T-cell (primary cell): ENCODE measurements around the gene GOLGA8T. TPM values are rescaled to one million over a fixed set of nuclear protein-coding genes. Genes with fewer than 3 reads are reported as not detected.
"Not testable (repeated sequence)": the region's sequence is repeated elsewhere in the genome, so short reads cannot be mapped to it uniquely, and the experiment has no call there.

Source experiments
- ATAC-seq, 4 experiments: fragments of 200-7000 bp in 3 of 4; fragments of 150-1000 bp in 1 of 4; cut with Tn5 transposase; replicated peaks in 1 of 4; 1 replicate in 3 of 4; 2 replicates in 1 of 4; pipeline ENCODE4 v1.10.0; 2021; ENCODE audit warnings: moderate library complexity in 3 of 4, mild to moderate bottlenecking in 2 of 4, moderate number of reproducible peaks in 1 of 4
- CTCF ChIA-PET, 2 donors: fragments of 300-600 bp; sonication (Branson Sonifier 250); formaldehyde crosslinking; loops; one replicate each; lab custom pipeline; 2022; ENCODE audit warnings: antibody characterized with exemption in 2 of 2; lab: Charles Lee
- POLR2A ChIA-PET, 2 donors: fragments of 300-600 bp; sonication (Branson Sonifier 250); formaldehyde crosslinking; loops; one replicate each; lab custom pipeline; 2022; ENCODE audit warnings: antibody characterized with exemption in 2 of 2; lab: Charles Lee
- DNase-seq, 35 experiments: peaks; one replicate each; pipeline versions ENCODE4 v3.0.0 to v3.0.0-alpha.2; 2013 to 2023
- H3K27ac ChIP-seq: one replicate; pipeline ENCODE4 v1.5.1; 2013; ENCODE audit warnings: low read length
- H3K27me3 ChIP-seq, 2 experiments: replicated peaks in 1 of 2; 1 replicate in 1 of 2; 2 replicates in 1 of 2; pipeline versions ENCODE4 v1.6.1 to v1.7.0; 2013; ENCODE audit warnings: low read length in 1 of 2, mixed read lengths in 1 of 2; ENCODE audit not compliant: control insufficient read depth in 2 of 2, insufficient read depth in 2 of 2; ENCODE audit errors: extremely low read depth in 1 of 2
- H3K36me3 ChIP-seq, 2 donors: 1 replicate in 1 of 2; 2 replicates in 1 of 2; pipeline versions ENCODE4 v1.6.1 to v1.7.0; 2013; ENCODE audit warnings: low read length in 1 of 2; ENCODE audit not compliant: control insufficient read depth in 2 of 2, insufficient read depth in 1 of 2; ENCODE audit errors: extremely low read depth in 1 of 2
- H3K4me1 ChIP-seq, 2 experiments: 1 replicate in 1 of 2; 2 replicates in 1 of 2; pipeline versions ENCODE4 v1.6.1 to v1.7.0; 2013; ENCODE audit warnings: low read length in 2 of 2, mixed read lengths in 1 of 2; ENCODE audit not compliant: insufficient read depth in 2 of 2, control insufficient read depth in 1 of 2; ENCODE audit errors: extremely low read depth in 1 of 2
- H3K4me3 ChIP-seq, 2 donors: 1 replicate in 1 of 2; 2 replicates in 1 of 2; pipeline versions ENCODE4 v1.5.1 to v1.7.0; 2013; ENCODE audit warnings: mild to moderate bottlenecking in 2 of 2, low read length in 1 of 2, moderate library complexity in 1 of 2; ENCODE audit not compliant: control insufficient read depth in 1 of 2; ENCODE audit errors: extremely low read depth in 1 of 2
- H3K9me3 ChIP-seq: 2 replicates; pipeline ENCODE4 v1.7.0; 2013
- H3K27ac Mint-ChIP-seq, 2 donors: one replicate each; pipeline ENCODE4 v1.8.0; 2020 to 2021; ENCODE audit warnings: mild to moderate bottlenecking in 2 of 2, mixed read lengths in 2 of 2
- H3K27me3 Mint-ChIP-seq, 2 donors: one replicate each; pipeline ENCODE4 v1.8.0; 2021 to 2022; ENCODE audit warnings: mixed read lengths in 2 of 2
- H3K36me3 Mint-ChIP-seq: one replicate; pipeline ENCODE4 v1.8.0; 2021; ENCODE audit warnings: mixed read lengths
- H3K4me1 Mint-ChIP-seq, 3 donors: one replicate each; pipeline ENCODE4 v1.8.0; 2020 to 2022; ENCODE audit warnings: mixed read lengths in 3 of 3, mild to moderate bottlenecking in 1 of 3
- H3K4me3 Mint-ChIP-seq, 3 donors: one replicate each; pipeline ENCODE4 v1.8.0; 2020 to 2022; ENCODE audit warnings: mild to moderate bottlenecking in 3 of 3, mixed read lengths in 3 of 3, moderate library complexity in 3 of 3
- H3K9me3 Mint-ChIP-seq, 3 donors: one replicate each; pipeline ENCODE4 v1.8.0; 2020 to 2022; ENCODE audit warnings: mixed read lengths in 3 of 3
- WGBS: methylation state at CpG from one replicate; pipeline ENCODE4 v1.1.5; 2013; ENCODE audit warnings: missing lambda C conversion rate; ENCODE audit not compliant: insufficient coverage; 5-methylcytosine and 5-hydroxymethylcytosine counted together
- total RNA-seq, 35 experiments: library from RNA in 6 of 35; stranded (reverse) in 6 of 35; fragments of 120-200 nt in 1 of 35; gene quantifications; one replicate each; pipeline versions ENCODE4 v1.2.1 to v1.2.4 and lab custom pipeline; 2013 to 2026

The GOLGA8T gene
- total RNA-seq, 5 donors from 2014 or later (not counting 1 experiment from before 2014, with no cell fraction given): 0.26 to 0.82 (median 0.60) TPM

DNA sequence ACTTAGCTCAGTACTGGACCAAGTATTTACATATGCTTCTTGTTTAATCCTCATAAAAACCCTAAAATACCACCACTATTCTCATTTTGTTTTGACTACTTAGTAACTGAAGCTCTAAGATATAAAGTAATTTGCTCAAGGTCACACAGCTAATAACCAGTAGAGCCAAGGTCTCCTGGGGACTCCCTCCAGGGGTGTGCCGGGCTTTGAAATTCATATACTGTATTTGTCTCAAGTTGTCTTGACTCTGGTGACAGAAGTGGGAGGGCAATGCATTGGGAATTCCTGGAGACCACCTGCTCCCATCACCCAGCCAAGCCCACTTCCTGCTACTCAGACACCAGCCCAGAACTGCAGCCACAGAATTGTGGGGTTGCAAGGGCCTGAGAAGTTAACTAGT lies 54.9 kb downstream of the GOLGA8T start:
- POLR2A ChIA-PET, H3K36me3 Mint-ChIP-seq, H3K27me3 ChIP-seq, H3K4me3 ChIP-seq, H3K9me3 ChIP-seq, H3K9me3 Mint-ChIP-seq, H3K4me3 Mint-ChIP-seq, ATAC-seq, H3K4me1 ChIP-seq, DNase-seq, H3K27me3 Mint-ChIP-seq, H3K36me3 ChIP-seq, CTCF ChIA-PET, H3K27ac Mint-ChIP-seq, H3K27ac ChIP-seq, H3K4me1 Mint-ChIP-seq: not testable (repeated sequence)
- no CpG with 5 or more reads among the region's 1 CpG for WGBS

- CTCF ChIA-PET, H3K4me3 ChIP-seq, H3K4me1 Mint-ChIP-seq, H3K36me3 Mint-ChIP-seq, H3K4me1 ChIP-seq, H3K4me3 Mint-ChIP-seq, ATAC-seq, H3K27me3 ChIP-seq, H3K36me3 ChIP-seq, H3K27ac ChIP-seq, DNase-seq, H3K9me3 Mint-ChIP-seq, H3K9me3 ChIP-seq, H3K27ac Mint-ChIP-seq, POLR2A ChIA-PET, H3K27me3 Mint-ChIP-seq: not testable (repeated sequence)
- no CpG with 5 or more reads among the region's 23 CpGs for WGBS
Observed at GRCh38 chr15:30191143-30191542, 56.3 kb downstream of the GOLGA8T start.

- CTCF ChIA-PET, H3K27ac ChIP-seq, H3K27ac Mint-ChIP-seq, H3K27me3 ChIP-seq, DNase-seq, H3K36me3 ChIP-seq, H3K27me3 Mint-ChIP-seq, H3K4me1 Mint-ChIP-seq, H3K36me3 Mint-ChIP-seq, H3K9me3 Mint-ChIP-seq, H3K4me1 ChIP-seq, H3K9me3 ChIP-seq, POLR2A ChIA-PET: not testable (repeated sequence)
- WGBS: no CpG with 5 or more reads among the region's 37 CpGs
- H3K4me3 Mint-ChIP-seq: peak overlapping the region; percentile 60 to 68 (median 64)
- peak overlapping the region in 1 of 2 donors; percentile 21 for H3K4me3 ChIP-seq
- peak in 3 of 4 experiments; percentile 11 to 24 (median 16) for ATAC-seq
Observed at GRCh38 chr15:30191639-30192038, 56.8 kb downstream of the GOLGA8T start.

DNA sequence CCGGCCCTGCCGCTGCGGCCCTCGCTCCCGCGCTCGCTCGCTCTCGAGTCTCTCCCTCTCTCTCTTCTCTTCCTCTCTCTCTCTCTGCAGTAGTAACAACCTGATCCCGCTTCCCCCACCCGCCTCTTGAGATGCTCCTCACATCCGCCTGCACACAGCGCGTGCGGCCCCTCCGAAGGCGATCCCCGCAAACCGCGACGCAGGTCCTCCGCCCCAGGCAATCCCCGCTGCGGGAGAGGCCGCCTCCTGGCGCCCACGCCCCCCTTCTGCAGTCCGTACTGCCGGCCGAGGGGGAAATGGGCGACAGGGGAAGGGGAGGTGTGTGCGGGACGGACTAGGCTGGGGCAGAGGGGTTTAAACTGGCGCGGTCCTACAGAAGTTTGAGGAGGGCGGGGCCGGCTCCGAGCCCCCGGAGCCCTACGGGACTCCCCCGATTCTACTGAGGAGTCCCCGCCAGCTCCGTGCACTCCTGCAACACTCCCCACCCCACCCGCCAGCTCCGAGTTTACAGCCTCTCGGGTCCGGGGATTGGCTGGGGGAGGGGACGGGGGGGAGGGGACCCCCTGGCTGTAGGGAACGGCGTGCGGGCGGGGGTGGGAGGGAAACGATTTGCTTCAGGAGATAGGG lies 57.4 kb downstream of the GOLGA8T start:
- H3K4me1 ChIP-seq, H3K36me3 Mint-ChIP-seq, H3K27me3 ChIP-seq, H3K9me3 Mint-ChIP-seq, CTCF ChIA-PET, H3K27me3 Mint-ChIP-seq, H3K4me3 ChIP-seq, H3K9me3 ChIP-seq, H3K4me1 Mint-ChIP-seq, H3K27ac ChIP-seq, H3K36me3 ChIP-seq, H3K27ac Mint-ChIP-seq, POLR2A ChIA-PET: not testable (repeated sequence)
- ATAC-seq (peak; percentile 65 to 77 (median 70)), DNase-seq (peak in 1 of 35 experiments; percentile 7)
- no CpG with 5 or more reads among the region's 53 CpGs for WGBS
- peak overlapping the region in 2 of 3 donors; percentile 50 to 64 for H3K4me3 Mint-ChIP-seq

- WGBS: no CpG with 5 or more reads among the region's 9 CpGs
- H3K9me3 Mint-ChIP-seq, POLR2A ChIA-PET, H3K4me3 Mint-ChIP-seq, H3K27me3 Mint-ChIP-seq, CTCF ChIA-PET, H3K4me3 ChIP-seq, ATAC-seq, H3K36me3 ChIP-seq, H3K27me3 ChIP-seq, DNase-seq, H3K36me3 Mint-ChIP-seq, H3K4me1 Mint-ChIP-seq, H3K4me1 ChIP-seq, H3K27ac ChIP-seq, H3K27ac Mint-ChIP-seq, H3K9me3 ChIP-seq: not testable (repeated sequence)
Observed at GRCh38 chr15:30192892-30193291, 58.0 kb downstream of the GOLGA8T start.

Other genes starting within 250 kb of the GOLGA8T start
- gene GOLGA8J, start 52.1 kb upstream of the GOLGA8T start, total RNA-seq: not detected